ENCODE measurements around the gene TOP2B.

TOP2B gene

DNA sequence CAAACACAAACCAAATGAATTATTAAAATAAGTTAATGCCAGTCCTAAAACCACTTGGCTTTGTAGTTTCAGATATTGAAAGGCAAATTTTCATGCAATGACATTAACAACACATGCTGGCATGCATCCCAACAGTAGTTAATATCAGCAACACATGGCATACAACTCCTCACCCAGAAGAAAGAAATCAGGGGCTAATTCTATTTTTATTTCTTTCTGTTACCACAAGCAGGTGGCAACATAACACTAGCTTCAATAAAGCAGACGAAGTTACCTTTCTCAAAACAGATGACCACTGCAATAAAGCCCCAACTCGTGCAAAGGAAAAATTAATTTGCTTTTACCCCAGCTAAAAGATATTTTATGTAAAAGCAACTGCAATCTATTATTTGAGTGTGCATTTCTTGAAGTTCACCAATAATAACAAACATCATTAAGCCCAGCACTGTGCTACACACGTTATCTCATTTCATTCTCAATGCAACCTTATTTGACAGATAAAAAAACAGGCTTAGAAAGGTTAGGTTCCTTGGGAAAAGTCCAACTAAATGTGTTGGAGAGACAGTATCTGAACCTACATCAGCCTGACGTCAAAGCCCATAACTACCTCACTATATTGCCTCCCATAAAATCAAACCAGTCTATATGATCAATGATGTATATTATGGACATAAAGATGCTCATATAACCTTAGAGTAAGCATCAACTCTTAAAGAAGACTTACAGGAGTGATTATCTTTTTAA, 2.8 kb downstream of the TOP2B start:
- Histone ChIP-seq H3K23ac (ENCODE audit: low read depth, low read length, poor library complexity) (no peak overlapping the region), H3K79me1 (ENCODE audit: low read depth, low read length) (no peaks in the 10 kb centered on the region), H3K14ac (ENCODE audit: low read length) (no peak overlapping the region), H2BK12ac (ENCODE audit: low read length) (no peak overlapping the region), H3K27ac (replicated peaks; ENCODE audit: low read length) (no peak overlapping the region), H3K27me3 (ENCODE audit: control insufficient read depth in 3 of 3, insufficient read depth in 3 of 3, low read depth in 1 of 3, low read length in 3 of 3) (no peaks in the 10 kb centered on the region), H4K8ac (ENCODE audit: low read depth, low read length) (no peak overlapping the region), H3K9ac (ENCODE audit: low read depth, low read length, poor library complexity) (no peak overlapping the region), H2AK5ac (ENCODE audit: low read depth, low read length) (no peak overlapping the region), H3K4me3 (ENCODE audit: low read length in 2 of 2) (peak overlapping the region in 1 of 2 donors; percentile 61), H3K18ac (ENCODE audit: low read length) (no peak overlapping the region), H3K4me2 (ENCODE audit: insufficient read depth, low read length, poor library complexity, severe bottlenecking) (no peak overlapping the region), H4K91ac (ENCODE audit: low read depth, low read length, poor library complexity) (no peak overlapping the region), H3K4ac (ENCODE audit: low read length) (no peak overlapping the region), H2BK120ac (ENCODE audit: low read depth, low read length) (no peak overlapping the region), H2AFZ (ENCODE audit: low read length) (no peak overlapping the region), H3K9me3 (replicated peaks in 1 of 2; ENCODE audit: control insufficient read depth in 2 of 2, insufficient read depth in 1 of 2, low read depth in 1 of 2, low read length in 2 of 2) (no peaks in the 10 kb centered on the region), H2BK15ac (ENCODE audit: low read length) (no peak overlapping the region), H3K36me3 (replicated peaks in 1 of 2; ENCODE audit: control insufficient read depth in 2 of 2, insufficient read depth in 2 of 2, low read length in 2 of 2) (no peaks in the 10 kb centered on the region), H2BK5ac (ENCODE audit: low read length) (no peak overlapping the region), H3K4me1 (ENCODE audit: control insufficient read depth in 2 of 2, insufficient read depth in 1 of 2, low read depth in 1 of 2, low read length in 2 of 2) (peaks cover 4 to 7% of the 10 kb centered on the region in 2 donors)
- DNase-seq (ENCODE audit: low spot score): no peak
- WGBS, 2 donors (ENCODE audit: extremely low coverage in 2 of 2, insufficient read length in 2 of 2, insufficient replicate concordance in 1 of 2): no CpG with 5 or more reads among the region's 4 CpGs

DNA sequence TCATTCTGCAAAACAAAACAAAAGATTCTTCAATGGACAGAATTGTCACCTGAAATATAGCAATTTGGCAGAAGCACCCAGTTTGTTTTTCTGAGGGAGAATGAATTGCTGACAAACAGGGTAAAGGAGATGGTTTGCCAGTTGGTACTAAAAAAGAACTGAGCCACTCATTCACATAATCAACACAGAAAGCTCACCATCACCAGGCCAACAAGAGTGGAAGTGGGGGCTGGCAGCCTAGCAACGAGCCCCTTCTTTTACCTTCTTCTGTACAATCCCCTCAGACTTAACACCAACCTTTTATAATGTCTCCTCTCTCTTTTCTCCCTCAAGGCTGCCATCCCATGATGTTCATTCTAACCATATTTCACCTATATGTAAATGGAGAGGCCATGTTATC, 5.9 kb downstream of the TOP2B start:
- Histone ChIP-seq H2BK15ac (ENCODE audit: low read length) (no peak overlapping the region), H3K79me1 (ENCODE audit: low read depth, low read length) (no peaks in the 10 kb centered on the region), H3K9me3 (replicated peaks in 1 of 2; ENCODE audit: control insufficient read depth in 2 of 2, insufficient read depth in 1 of 2, low read depth in 1 of 2, low read length in 2 of 2) (peaks cover 0 to 1% of the 10 kb centered on the region in 2 donors), H3K23ac (ENCODE audit: low read depth, low read length, poor library complexity) (no peak overlapping the region), H4K91ac (ENCODE audit: low read depth, low read length, poor library complexity) (no peak overlapping the region), H2BK5ac (ENCODE audit: low read length) (no peak overlapping the region), H4K8ac (ENCODE audit: low read depth, low read length) (no peak overlapping the region), H3K4me3 (ENCODE audit: low read length in 2 of 2) (no peak overlapping the region), H3K14ac (ENCODE audit: low read length) (no peak overlapping the region), H2BK12ac (ENCODE audit: low read length) (no peak overlapping the region), H3K4me2 (ENCODE audit: insufficient read depth, low read length, poor library complexity, severe bottlenecking) (no peak overlapping the region), H3K4me1 (ENCODE audit: control insufficient read depth in 2 of 2, insufficient read depth in 1 of 2, low read depth in 1 of 2, low read length in 2 of 2) (peaks cover 0 to 7% of the 10 kb centered on the region in 2 donors), H3K27ac (replicated peaks; ENCODE audit: low read length) (no peak overlapping the region), H3K36me3 (replicated peaks in 1 of 2; ENCODE audit: control insufficient read depth in 2 of 2, insufficient read depth in 2 of 2, low read length in 2 of 2) (no peaks in the 10 kb centered on the region), H3K9ac (ENCODE audit: low read depth, low read length, poor library complexity) (no peak overlapping the region), H3K4ac (ENCODE audit: low read length) (no peak overlapping the region), H3K27me3 (ENCODE audit: control insufficient read depth in 3 of 3, insufficient read depth in 3 of 3, low read depth in 1 of 3, low read length in 3 of 3) (no peaks in the 10 kb centered on the region), H2AK5ac (ENCODE audit: low read depth, low read length) (no peak overlapping the region), H2AFZ (ENCODE audit: low read length) (no peak overlapping the region), H3K18ac (ENCODE audit: low read length) (no peak overlapping the region), H2BK120ac (ENCODE audit: low read depth, low read length) (no peak overlapping the region)
- no CpG with 5 or more reads among the region's 1 CpG for WGBS, 2 donors (ENCODE audit: extremely low coverage in 2 of 2, insufficient read length in 2 of 2, insufficient replicate concordance in 1 of 2)
- DNase-seq (ENCODE audit: low spot score): no peak

DNA sequence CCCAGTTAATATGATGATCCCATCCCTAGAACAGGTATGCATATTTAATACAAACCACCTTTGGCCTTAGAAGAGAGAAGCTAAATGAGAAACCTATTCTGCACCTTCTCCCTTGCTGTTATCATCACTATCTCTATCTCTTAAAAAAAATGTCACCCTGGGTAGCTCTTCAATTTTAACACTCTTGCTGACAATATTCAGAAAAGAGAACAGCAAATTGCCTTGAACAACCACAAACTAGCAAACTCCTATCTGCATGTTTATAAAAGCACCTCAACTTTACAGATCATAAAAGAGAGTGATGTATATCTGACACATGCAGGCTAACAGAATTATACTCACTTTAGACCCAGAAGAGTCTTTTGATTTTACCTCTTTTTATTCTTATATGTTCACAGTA, 7.4 kb downstream of the TOP2B start:
- no peak overlapping the region for H3K9ac ChIP-seq (ENCODE audit: low read depth, low read length, poor library complexity)
- H3K14ac ChIP-seq (ENCODE audit: low read length): no peak overlapping the region
- no peak overlapping the region for H2BK5ac ChIP-seq (ENCODE audit: low read length)
- no peak overlapping the region for H3K4me2 ChIP-seq (ENCODE audit: insufficient read depth, low read length, poor library complexity, severe bottlenecking)
- no peak overlapping the region for H4K8ac ChIP-seq (ENCODE audit: low read depth, low read length)
- no peak for DNase-seq (ENCODE audit: low spot score)
- no peak overlapping the region for H2AFZ ChIP-seq (ENCODE audit: low read length)
- no peaks in the 10 kb centered on the region for H3K36me3 ChIP-seq (replicated peaks in 1 of 2; ENCODE audit: control insufficient read depth in 2 of 2, insufficient read depth in 2 of 2, low read length in 2 of 2)
- no peak overlapping the region for H2BK15ac ChIP-seq (ENCODE audit: low read length)
- no peaks in the 10 kb centered on the region for H3K27me3 ChIP-seq (ENCODE audit: control insufficient read depth in 3 of 3, insufficient read depth in 3 of 3, low read depth in 1 of 3, low read length in 3 of 3)
- H3K4me3 ChIP-seq (ENCODE audit: low read length in 2 of 2): no peak overlapping the region
- H3K4ac ChIP-seq (ENCODE audit: low read length): no peak overlapping the region
- no peak overlapping the region for H3K23ac ChIP-seq (ENCODE audit: low read depth, low read length, poor library complexity)
- peaks cover 3% of the 10 kb centered on the region for H3K79me1 ChIP-seq (ENCODE audit: low read depth, low read length)
- H2AK5ac ChIP-seq (ENCODE audit: low read depth, low read length): no peak overlapping the region
- no peak overlapping the region for H2BK12ac ChIP-seq (ENCODE audit: low read length)
- peaks cover 0 to 10% of the 10 kb centered on the region in 2 donors for H3K9me3 ChIP-seq (replicated peaks in 1 of 2; ENCODE audit: control insufficient read depth in 2 of 2, insufficient read depth in 1 of 2, low read depth in 1 of 2, low read length in 2 of 2)
- H2BK120ac ChIP-seq (ENCODE audit: low read depth, low read length): no peak overlapping the region
- no peak overlapping the region for H4K91ac ChIP-seq (ENCODE audit: low read depth, low read length, poor library complexity)
- H3K4me1 ChIP-seq (ENCODE audit: control insufficient read depth in 2 of 2, insufficient read depth in 1 of 2, low read depth in 1 of 2, low read length in 2 of 2): peaks cover 0 to 7% of the 10 kb centered on the region in 2 donors
- no peak overlapping the region for H3K18ac ChIP-seq (ENCODE audit: low read length)
- H3K27ac ChIP-seq (replicated peaks; ENCODE audit: low read length): no peak overlapping the region

DNA sequence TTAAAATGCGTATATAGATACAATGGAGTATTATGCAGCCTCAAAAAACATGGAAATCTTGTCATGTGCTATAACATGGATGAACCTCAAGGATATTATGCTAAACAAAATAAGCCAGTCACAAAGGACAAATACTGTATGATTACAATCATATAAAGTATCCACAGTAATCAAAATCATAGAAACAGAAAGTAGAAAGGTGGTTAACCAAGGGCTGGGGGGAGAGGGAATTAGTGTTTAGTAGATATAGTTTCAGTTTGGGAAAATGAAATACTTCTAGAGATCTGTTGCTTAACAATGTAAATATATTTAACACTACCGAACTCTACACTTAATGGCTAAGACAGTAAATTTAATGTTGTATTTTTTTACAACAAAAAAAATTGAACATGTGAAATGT, 9.0 kb downstream of the TOP2B start:
- Histone ChIP-seq H3K4ac (ENCODE audit: low read length) (no peak overlapping the region), H3K27ac (replicated peaks; ENCODE audit: low read length) (no peak overlapping the region), H2AFZ (ENCODE audit: low read length) (no peak overlapping the region), H3K36me3 (replicated peaks in 1 of 2; ENCODE audit: control insufficient read depth in 2 of 2, insufficient read depth in 2 of 2, low read length in 2 of 2) (peaks cover 0 to 2% of the 10 kb centered on the region in 2 donors), H2BK15ac (ENCODE audit: low read length) (no peak overlapping the region), H3K9ac (ENCODE audit: low read depth, low read length, poor library complexity) (no peak overlapping the region), H3K4me1 (ENCODE audit: control insufficient read depth in 2 of 2, insufficient read depth in 1 of 2, low read depth in 1 of 2, low read length in 2 of 2) (no peaks in the 10 kb centered on the region), H2BK12ac (ENCODE audit: low read length) (no peak overlapping the region), H2BK120ac (ENCODE audit: low read depth, low read length) (no peak overlapping the region), H2AK5ac (ENCODE audit: low read depth, low read length) (no peak overlapping the region), H3K14ac (ENCODE audit: low read length) (no peak overlapping the region), H4K8ac (ENCODE audit: low read depth, low read length) (no peak overlapping the region), H3K79me1 (ENCODE audit: low read depth, low read length) (peaks cover 3% of the 10 kb centered on the region), H3K4me2 (ENCODE audit: insufficient read depth, low read length, poor library complexity, severe bottlenecking) (no peak overlapping the region), H3K18ac (ENCODE audit: low read length) (no peak overlapping the region), H2BK5ac (ENCODE audit: low read length) (no peak overlapping the region), H3K9me3 (replicated peaks in 1 of 2; ENCODE audit: control insufficient read depth in 2 of 2, insufficient read depth in 1 of 2, low read depth in 1 of 2, low read length in 2 of 2) (peaks cover 0 to 16% of the 10 kb centered on the region in 2 donors), H4K91ac (ENCODE audit: low read depth, low read length, poor library complexity) (no peak overlapping the region), H3K23ac (ENCODE audit: low read depth, low read length, poor library complexity) (no peak overlapping the region), H3K27me3 (ENCODE audit: control insufficient read depth in 3 of 3, insufficient read depth in 3 of 3, low read depth in 1 of 3, low read length in 3 of 3) (no peaks in the 10 kb centered on the region), H3K4me3 (ENCODE audit: low read length in 2 of 2) (no peak overlapping the region)
- WGBS, 2 donors (ENCODE audit: extremely low coverage in 2 of 2, insufficient read length in 2 of 2, insufficient replicate concordance in 1 of 2): no CpG with 5 or more reads among the region's 2 CpGs
- DNase-seq (ENCODE audit: low spot score): no peak
